HepG2 (cell line): ENCODE measurements around the gene UBR7. TPM values are rescaled to one million over a fixed set of nuclear protein-coding genes. Genes with fewer than 3 reads are reported as not detected.

Experiments
- RFX5 ChIP-seq: IDR thresholded peaks from 2 replicates; pipeline ENCODE4 v1.6.1; 2011; ENCODE audit warnings: low read depth, low read length, improper control_type of control experiment
- ZBTB7A ChIP-seq: sonication (generic); formaldehyde crosslinking; IDR thresholded peaks from 2 replicates; pipeline ENCODE4 v1.8.0; 2022; ENCODE audit warnings: mild to moderate bottlenecking, missing genetic modification reagents
- ZNF232 ChIP-seq: sonication (generic); formaldehyde crosslinking; IDR thresholded peaks from 2 replicates; pipeline ENCODE4 v1.4.0; 2020; ENCODE audit warnings: missing genetic modification reagents, borderline replicate concordance
- ZNF546 ChIP-seq: sonication (generic); formaldehyde crosslinking; conservative IDR thresholded peaks from 2 replicates; pipeline ENCODE4 v1.8.1; 2023; ENCODE audit warnings: mild to moderate bottlenecking, missing genetic modification reagents
- ZNF687 ChIP-seq: sonication (generic); formaldehyde crosslinking; IDR thresholded peaks from 2 replicates; pipeline ENCODE4 v1.5.1; 2020; ENCODE audit warnings: mild to moderate bottlenecking, missing genetic modification reagents, moderate library complexity
- polyA plus RNA-seq, 8 experiments: library from polyadenylated mRNA; depleted of rRNA in 3 of 8; stranded (reverse) in 7 of 8; unstranded in 1 of 8; fragments of >200 nt; fragmentation: Illumina TruSeq in 4 of 8; extraction: Trizol in 4 of 8; gene quantifications; 2 replicates each; pipeline versions ENCODE4 v1.2.1 to v1.2.3, GENCODE V29; 2011 to 2016; ENCODE audit warnings: low read depth in 4 of 8, missing spikeins in 1 of 8, mixed read lengths in 1 of 8; ENCODE audit not compliant: insufficient read depth in 1 of 8
- total RNA-seq, 5 experiments: library from RNA; depleted of rRNA; stranded (reverse); fragments of >200 nt; fragmentation: Illumina TruSeq; extraction: Trizol; gene quantifications; 2 replicates each; pipeline ENCODE4 v1.2.3, GENCODE V29; 2016; ENCODE audit warnings: low read depth in 1 of 5
- TF ChIP-seq, protein P1 (sequence below): sonication (generic); formaldehyde crosslinking; IDR thresholded peaks from 2 replicates; pipeline ENCODE4 v1.4.0; 2020; ENCODE audit warnings: mild to moderate bottlenecking, missing genetic modification reagents, borderline replicate concordance
- TF ChIP-seq, protein P2 (sequence below): sonication (generic); formaldehyde crosslinking; IDR thresholded peaks from 2 replicates; pipeline ENCODE4 v1.4.0; 2020; ENCODE audit warnings: missing genetic modification reagents
- TF ChIP-seq, protein P3 (sequence below): sonication (generic); formaldehyde crosslinking; IDR thresholded peaks from 2 replicates; pipeline ENCODE4 v1.5.0; 2020; ENCODE audit warnings: missing genetic modification reagents
- TF ChIP-seq, protein P4 (sequence below): sonication (generic); formaldehyde crosslinking; IDR thresholded peaks from 2 replicates; pipeline ENCODE4 v1.4.0; 2020; ENCODE audit warnings: mild to moderate bottlenecking, missing genetic modification reagents
- TF ChIP-seq, protein P5 (sequence below): sonication (generic); formaldehyde crosslinking; IDR thresholded peaks from 2 replicates; pipeline ENCODE4 v1.4.0; 2020; ENCODE audit warnings: missing genetic modification reagents, borderline replicate concordance

UBR7 gene
- total and polyA plus RNA-seq, 2 of the 13 experiments (the other 11 are each of a cell fraction or from before 2014, with no cell fraction given): 11.0 to 19.7 TPM

- TF ChIP-seq ZNF687 (CRISPR knock-in tag) (peak; percentile 94), ZBTB7A (CRISPR knock-in tag) (no peak), ZNF232 (CRISPR knock-in tag) (0 out of 2 replicates have a peak, but pooled peaks have one; percentile 35), ZNF546 (peak; percentile 59; the same call in 1 of the 2 replicates), RFX5 (0 out of 2 replicates have a peak, but pooled peaks have one; percentile 10)
- TF ChIP-seq, protein P1, sequence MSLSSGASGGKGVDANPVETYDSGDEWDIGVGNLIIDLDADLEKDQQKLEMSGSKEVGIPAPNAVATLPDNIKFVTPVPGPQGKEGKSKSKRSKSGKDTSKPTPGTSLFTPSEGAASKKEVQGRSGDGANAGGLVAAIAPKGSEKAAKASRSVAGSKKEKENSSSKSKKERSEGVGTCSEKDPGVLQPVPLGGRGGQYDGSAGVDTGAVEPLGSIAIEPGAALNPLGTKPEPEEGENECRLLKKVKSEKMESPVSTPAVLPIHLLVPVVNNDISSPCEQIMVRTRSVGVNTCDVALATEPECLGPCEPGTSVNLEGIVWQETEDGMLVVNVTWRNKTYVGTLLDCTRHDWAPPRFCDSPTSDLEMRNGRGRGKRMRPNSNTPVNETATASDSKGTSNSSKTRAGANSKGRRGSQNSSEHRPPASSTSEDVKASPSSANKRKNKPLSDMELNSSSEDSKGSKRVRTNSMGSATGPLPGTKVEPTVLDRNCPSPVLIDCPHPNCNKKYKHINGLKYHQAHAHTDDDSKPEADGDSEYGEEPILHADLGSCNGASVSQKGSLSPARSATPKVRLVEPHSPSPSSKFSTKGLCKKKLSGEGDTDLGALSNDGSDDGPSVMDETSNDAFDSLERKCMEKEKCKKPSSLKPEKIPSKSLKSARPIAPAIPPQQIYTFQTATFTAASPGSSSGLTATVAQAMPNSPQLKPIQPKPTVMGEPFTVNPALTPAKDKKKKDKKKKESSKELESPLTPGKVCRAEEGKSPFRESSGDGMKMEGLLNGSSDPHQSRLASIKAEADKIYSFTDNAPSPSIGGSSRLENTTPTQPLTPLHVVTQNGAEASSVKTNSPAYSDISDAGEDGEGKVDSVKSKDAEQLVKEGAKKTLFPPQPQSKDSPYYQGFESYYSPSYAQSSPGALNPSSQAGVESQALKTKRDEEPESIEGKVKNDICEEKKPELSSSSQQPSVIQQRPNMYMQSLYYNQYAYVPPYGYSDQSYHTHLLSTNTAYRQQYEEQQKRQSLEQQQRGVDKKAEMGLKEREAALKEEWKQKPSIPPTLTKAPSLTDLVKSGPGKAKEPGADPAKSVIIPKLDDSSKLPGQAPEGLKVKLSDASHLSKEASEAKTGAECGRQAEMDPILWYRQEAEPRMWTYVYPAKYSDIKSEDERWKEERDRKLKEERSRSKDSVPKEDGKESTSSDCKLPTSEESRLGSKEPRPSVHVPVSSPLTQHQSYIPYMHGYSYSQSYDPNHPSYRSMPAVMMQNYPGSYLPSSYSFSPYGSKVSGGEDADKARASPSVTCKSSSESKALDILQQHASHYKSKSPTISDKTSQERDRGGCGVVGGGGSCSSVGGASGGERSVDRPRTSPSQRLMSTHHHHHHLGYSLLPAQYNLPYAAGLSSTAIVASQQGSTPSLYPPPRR (CRISPR knock-in tag): peak; percentile 60; the same call in 1 of the 2 replicates
- TF ChIP-seq, protein P2, sequence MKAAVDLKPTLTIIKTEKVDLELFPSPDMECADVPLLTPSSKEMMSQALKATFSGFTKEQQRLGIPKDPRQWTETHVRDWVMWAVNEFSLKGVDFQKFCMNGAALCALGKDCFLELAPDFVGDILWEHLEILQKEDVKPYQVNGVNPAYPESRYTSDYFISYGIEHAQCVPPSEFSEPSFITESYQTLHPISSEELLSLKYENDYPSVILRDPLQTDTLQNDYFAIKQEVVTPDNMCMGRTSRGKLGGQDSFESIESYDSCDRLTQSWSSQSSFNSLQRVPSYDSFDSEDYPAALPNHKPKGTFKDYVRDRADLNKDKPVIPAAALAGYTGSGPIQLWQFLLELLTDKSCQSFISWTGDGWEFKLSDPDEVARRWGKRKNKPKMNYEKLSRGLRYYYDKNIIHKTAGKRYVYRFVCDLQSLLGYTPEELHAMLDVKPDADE (CRISPR knock-in tag): no peak
- TF ChIP-seq, protein P3, sequence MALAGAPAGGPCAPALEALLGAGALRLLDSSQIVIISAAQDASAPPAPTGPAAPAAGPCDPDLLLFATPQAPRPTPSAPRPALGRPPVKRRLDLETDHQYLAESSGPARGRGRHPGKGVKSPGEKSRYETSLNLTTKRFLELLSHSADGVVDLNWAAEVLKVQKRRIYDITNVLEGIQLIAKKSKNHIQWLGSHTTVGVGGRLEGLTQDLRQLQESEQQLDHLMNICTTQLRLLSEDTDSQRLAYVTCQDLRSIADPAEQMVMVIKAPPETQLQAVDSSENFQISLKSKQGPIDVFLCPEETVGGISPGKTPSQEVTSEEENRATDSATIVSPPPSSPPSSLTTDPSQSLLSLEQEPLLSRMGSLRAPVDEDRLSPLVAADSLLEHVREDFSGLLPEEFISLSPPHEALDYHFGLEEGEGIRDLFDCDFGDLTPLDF: peak; percentile 55
- TF ChIP-seq, protein P4, sequence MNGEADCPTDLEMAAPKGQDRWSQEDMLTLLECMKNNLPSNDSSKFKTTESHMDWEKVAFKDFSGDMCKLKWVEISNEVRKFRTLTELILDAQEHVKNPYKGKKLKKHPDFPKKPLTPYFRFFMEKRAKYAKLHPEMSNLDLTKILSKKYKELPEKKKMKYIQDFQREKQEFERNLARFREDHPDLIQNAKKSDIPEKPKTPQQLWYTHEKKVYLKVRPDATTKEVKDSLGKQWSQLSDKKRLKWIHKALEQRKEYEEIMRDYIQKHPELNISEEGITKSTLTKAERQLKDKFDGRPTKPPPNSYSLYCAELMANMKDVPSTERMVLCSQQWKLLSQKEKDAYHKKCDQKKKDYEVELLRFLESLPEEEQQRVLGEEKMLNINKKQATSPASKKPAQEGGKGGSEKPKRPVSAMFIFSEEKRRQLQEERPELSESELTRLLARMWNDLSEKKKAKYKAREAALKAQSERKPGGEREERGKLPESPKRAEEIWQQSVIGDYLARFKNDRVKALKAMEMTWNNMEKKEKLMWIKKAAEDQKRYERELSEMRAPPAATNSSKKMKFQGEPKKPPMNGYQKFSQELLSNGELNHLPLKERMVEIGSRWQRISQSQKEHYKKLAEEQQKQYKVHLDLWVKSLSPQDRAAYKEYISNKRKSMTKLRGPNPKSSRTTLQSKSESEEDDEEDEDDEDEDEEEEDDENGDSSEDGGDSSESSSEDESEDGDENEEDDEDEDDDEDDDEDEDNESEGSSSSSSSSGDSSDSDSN (CRISPR knock-in tag): peak; percentile 84
- TF ChIP-seq, protein P5, sequence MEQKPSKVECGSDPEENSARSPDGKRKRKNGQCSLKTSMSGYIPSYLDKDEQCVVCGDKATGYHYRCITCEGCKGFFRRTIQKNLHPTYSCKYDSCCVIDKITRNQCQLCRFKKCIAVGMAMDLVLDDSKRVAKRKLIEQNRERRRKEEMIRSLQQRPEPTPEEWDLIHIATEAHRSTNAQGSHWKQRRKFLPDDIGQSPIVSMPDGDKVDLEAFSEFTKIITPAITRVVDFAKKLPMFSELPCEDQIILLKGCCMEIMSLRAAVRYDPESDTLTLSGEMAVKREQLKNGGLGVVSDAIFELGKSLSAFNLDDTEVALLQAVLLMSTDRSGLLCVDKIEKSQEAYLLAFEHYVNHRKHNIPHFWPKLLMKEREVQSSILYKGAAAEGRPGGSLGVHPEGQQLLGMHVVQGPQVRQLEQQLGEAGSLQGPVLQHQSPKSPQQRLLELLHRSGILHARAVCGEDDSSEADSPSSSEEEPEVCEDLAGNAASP (CRISPR knock-in tag): no peak
These were observed 22.4 kb upstream of the UBR7 start, which contains the start of the genes LYSET and MOAP1 (continued) for GRCh38 chr14:93184391-93185348.
